T-helper 22 cell (primary cell): Measurements from ENCODE around the gene SMC1A.
"Not testable (repeated sequence)": the region's sequence is repeated elsewhere in the genome, so short reads cannot be mapped to it uniquely, and the experiment has no call there.

Source experiments
- DNase-seq: peaks from one replicate; pipeline ENCODE4 v3.0.0-alpha.2; 2020; ENCODE audit warnings: low read depth

The SMC1A gene

DNA sequence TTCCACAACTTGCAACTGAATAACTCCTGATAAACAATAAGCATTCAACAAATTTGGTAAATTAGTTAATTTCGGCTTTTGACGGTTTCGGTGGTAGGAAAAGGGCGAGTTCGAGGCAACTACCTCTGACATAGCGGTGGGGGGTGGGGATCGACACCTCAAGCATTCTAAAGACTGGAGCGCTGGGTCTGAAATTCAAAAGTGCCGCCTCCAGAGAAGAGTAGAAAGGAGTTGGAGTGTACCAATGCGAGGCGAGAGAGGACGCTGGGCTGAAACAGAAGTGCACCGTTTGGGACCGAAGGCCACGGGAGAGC is 725 bp downstream of the SMC1A start:
- no peak for DNase-seq

- no peak for DNase-seq
These were observed 1.3 kb downstream of the SMC1A start for GRCh38 chrX:53421125-53421524.

DNA sequence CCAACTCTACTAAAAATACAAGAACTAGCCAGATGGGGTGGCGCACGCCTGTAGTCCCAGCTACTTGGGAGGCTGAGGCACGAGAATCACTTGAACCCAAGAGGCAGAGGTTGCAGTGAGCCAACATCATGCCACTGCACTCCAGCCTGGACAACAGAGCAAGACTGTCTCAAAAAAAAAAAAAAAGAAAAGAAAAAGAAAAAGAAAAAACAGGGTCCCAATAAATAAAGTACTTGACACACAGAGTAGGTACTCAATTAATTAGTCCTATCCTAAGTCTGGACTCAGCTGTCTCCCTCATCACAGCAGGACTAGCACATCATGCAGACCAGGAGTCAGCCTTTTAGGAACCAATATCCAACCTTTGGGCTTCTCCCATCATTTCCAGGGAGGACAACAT is 2.1 kb downstream of the SMC1A start:
- DNase-seq: not testable (repeated sequence)

GRCh38 chrX:53412446-53412845 is 10.0 kb downstream of the SMC1A start:
- no peak for DNase-seq

DNA sequence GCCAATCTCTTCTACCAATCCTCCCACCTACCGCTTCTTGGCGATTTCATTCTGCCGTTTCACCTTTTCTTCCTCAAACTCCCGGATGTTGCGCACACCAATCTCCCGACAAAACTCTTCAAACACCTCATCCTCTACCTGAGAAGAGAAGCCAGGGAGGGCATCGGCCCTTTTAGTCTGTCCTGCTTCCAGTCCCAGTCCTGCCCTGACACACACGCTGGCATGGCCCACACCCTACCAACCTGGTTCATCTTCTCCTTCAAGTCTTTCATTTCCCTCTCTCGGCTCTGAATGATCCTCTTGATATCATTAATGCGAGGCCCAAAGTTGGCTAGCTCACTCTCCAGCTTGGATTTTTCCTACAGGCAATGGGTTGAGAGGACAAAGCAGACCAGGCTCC is 18.9 kb downstream of the SMC1A start:
- DNase-seq: no peak

- no peak for DNase-seq
These were observed 24.2 kb downstream of the SMC1A start for GRCh38 chrX:53398216-53398615.

GRCh38 chrX:53395605-53396298 is 26.7 kb downstream of the SMC1A start:
- DNase-seq: no peak

DNA sequence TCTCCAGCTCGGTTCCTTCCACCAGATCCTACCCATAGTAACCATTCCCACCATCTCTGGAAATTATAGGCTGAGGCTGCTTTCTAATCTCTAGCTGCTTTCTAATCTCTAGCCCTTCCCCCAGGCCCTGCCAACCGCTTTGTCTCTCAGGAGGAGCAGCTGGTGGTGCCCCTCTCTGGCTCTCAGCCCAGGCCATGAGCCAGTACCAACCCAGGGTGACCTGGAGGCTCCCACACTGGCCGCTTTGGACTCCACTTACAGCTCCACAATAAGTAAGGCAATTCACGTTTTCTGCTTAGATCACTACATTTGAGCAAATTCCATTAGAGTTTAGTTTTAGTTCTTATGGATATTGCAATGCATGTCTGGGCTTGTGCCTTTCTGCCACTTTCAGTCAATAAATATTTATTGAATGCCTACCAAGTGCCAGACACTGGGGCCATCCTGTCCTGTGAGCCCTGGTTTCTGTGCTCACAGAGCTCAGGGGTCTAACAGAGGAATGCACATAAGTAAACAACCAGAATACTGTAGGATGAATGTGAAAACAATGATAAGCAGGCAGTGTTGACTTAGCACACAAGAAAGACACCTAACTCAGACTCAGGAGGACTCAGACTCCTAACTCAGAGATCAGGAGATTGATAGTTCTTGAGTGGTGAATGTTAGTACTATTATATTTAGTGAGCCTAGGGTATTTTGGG is 38.9 kb downstream of the SMC1A start:
- no peak for DNase-seq

GRCh38 chrX:53379747-53380146 is 42.7 kb downstream of the SMC1A start:
- no peak for DNase-seq

DNA sequence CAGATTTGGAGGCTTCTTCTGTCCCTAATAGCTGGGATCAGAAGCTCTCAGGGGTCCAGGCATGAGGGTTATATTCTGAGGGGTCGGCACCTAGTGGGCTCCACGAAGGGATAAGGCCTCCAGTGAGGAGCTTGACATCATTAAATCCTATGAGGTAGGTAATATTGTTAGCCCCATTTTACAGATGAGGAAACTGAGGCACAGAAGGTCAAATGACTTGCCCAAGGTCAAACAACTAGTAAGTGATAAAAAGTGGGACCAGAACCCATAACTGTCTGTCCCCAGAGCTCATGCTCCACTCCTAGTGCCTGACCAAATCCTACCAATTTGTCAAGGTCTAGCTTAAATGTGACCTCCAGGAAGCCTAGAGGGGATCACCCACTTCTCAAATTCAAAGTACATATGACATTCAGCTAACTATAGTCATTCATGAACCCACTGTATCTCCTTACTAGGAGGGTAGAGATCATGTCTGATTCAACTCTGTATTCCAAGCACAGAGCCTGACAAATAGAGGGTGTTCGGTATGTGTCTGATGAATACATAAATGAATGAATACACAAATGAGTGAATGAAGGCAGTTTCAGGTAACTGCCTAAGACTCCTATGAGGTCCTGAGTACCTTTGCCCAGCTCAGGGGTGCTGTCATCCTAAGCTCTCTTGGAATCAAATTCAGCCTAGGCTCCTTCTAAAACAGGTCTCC is 43.3 kb downstream of the SMC1A start:
- DNase-seq: no peak

- no peak for DNase-seq
These were observed 45.0 kb downstream of the SMC1A start for GRCh38 chrX:53377464-53377863.

DNA sequence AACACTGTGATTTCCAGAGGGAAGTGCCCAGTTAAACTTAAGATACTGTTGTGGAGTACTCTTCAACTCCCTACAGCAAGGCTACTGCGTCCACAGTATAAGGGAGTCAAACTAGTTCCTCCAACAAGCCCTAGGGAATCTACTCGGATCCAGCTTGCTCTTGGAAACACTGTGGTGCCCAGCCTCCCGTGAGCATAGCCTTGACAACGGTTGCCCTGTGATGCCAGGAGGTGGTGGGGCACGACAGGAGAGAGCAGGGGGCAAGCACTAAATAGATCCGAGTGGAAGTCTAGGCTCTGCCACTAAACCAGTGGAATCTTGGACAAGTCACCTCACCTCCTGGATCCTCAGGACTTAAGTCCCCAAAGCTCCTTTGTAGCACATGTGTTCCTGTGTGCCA is 45.6 kb downstream of the SMC1A start:
- no peak for DNase-seq

GRCh38 chrX:53374923-53375322 is 47.5 kb downstream of the SMC1A start:
- no peak for DNase-seq

DNA sequence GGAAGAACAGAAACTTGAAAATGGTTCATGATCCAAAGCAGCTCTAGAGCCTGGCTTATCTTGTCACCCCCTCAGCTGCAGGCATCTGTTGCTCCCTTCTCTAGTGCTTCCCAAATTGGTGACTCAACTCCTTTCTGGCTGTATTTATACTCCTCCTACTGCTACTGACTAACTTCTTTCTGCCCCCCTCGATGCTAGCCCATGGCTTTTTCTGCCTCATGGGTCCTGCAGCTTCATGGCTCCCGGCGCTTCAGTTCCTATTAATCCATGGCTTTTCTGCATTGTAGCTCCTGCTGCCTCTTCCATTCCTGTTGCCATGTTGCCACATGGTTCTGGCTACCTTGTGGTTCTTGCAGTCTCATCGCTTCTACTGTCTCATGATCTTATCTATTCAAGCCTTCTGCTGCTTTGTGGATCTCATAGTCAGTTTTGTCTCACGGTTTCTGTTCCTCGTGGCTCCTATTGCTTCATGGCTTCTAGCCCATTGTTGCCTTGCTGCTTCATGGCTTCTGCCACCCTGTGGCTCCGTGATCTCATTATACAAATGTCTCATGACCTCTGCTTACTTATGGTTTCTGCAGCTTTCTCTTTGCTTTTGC is 48.1 kb downstream of the SMC1A start:
- DNase-seq: no peak

GRCh38 chrX:53373307-53373706 is 49.1 kb downstream of the SMC1A start:
- no peak for DNase-seq

DNA sequence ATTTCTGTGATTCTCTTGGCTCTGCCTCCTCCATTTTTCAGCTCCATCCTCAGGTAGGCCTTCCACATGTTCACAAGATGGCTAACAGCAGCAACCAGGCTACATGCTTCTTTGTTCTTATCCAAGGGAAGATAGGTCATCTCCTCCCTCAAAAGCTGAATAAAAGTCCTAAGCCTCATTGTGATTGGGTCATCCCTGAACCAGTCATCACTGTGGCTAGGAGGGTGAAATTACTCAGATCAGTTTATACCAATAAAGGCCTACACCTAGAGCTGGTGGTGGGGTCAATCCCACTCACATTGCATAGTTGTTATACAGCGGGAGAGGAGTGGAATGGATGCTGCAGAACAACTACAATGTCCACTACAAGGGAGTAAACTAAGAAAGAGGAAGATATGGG is 56.0 kb downstream of the SMC1A start:
- not testable (repeated sequence) for DNase-seq

- no peak for DNase-seq
These were observed 60.0 kb downstream of the SMC1A start for GRCh38 chrX:53362449-53362848.

DNA sequence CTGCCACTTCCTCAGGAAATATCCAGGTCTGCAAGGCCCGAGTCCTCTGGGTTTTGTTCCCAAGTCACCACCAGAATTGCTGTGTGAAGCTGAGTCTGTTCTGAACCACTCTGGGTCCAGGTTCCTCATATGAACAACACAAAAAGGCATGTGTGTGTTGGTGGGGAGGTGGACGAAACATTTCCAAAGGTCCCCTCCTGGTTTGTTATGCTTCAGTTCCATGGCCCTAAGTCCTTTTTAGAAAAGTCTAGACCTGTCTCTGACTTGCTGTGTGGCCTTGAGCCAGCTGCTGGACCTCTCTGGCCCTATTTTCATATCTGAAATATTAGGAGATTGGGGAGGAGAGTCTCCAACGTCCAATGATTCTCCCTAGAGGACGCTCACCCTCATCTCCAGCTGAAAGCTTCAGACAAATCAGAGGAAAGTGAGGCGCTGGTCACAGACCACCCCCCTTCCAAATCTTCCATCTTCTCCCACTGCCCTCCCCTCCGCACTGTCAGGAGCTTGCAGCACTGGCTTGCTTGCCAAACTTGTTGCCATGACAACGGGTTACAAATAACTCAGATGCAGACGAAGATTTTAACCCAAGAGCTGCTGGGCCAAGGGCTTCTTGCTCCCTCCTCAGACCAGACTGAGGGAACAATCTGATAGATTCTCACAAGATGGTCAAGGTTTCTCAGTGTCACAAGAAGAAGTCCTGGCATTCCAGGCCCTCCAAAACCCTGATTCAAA is 64.5 kb downstream of the SMC1A start:
- no peak for DNase-seq

DNA sequence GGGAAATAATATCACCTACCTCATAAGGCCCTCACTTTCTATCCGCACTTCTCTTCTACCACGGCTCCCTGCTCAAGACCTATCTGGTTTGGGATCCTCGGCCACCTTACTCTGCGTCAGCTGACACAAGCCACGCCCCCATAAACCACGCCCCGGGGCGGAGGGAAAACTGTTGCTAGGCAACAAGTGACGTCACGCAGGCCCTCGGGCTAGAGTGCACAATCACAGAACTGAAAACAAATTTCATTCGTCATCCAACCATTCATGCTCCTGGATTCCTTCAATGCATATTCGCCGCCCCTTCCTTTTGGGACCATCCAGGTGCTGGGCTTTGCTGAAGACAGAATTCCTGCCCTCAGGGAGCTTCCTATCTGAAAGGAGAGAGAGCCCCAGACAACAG is 66.3 kb downstream of the SMC1A start:
- DNase-seq: no peak

- no peak for DNase-seq
These were observed 67.8 kb downstream of the SMC1A start for GRCh38 chrX:53354669-53355068.

- DNase-seq: no peak
These were observed 74.5 kb downstream of the SMC1A start for GRCh38 chrX:53347948-53348347.
